ENCODE results near the gene PAX3.

Gene PAX3

GRCh38 chr2:222309766-222310165 is 11.0 kb upstream of the PAX3 start:
- DNase-seq = no peak

DNA sequence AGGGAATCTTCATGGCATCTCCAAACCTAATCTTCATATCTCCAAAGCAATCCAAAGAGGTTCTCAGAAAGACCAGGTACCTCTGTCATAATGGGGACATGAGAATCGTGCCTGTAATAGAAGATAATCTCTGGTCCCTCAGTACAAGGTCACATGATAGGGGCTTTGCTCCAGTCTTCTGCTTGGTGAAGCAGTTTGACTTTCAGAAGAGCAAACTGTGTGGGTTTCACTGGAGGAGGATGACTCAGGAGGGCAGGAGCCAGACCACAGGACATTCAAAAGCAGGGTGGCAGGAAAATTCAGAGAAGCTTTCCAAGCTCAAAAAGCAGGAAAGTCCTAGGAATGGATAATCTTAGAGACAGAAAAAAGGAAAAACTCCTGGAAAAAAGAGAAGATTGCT is 10.6 kb upstream of the PAX3 start:
- DNase-seq = no peak

- DNase-seq = no peak
These were observed 9.4 kb upstream of the PAX3 start for GRCh38 chr2:222307978-222308730.

DNA sequence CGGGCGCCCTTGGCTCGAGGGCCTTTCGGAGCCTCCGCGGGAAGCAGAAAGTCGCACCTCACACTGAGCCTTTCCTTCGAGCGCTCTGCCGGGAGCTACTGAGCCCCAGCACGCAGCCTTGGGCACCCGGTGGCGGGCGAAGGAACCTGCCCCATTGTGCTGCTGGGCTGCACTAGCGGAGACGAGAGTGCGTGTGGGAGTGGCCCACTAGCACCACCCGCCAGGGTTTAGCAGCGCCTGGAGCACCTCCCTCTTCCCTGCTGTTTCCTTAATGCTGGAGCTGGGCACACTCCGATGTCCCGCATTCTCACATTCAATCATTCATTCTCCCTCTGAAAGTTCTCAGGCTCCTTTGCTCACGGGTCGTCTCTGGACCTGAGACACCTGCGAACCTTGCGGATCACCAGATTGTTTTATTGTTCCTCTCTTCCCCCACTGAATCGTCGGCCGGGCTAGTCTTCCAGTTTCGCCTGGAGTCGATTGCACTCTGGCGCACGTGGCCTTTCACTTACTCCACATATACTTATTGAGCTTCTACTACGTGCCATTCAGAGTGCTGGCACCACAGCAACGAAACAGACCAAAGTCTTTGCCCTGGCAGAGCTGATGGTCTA is 8.5 kb upstream of the PAX3 start:
- DNase-seq = no peak

GRCh38 chr2:222306393-222307142 is 7.8 kb upstream of the PAX3 start:
- no peak for DNase-seq

DNA sequence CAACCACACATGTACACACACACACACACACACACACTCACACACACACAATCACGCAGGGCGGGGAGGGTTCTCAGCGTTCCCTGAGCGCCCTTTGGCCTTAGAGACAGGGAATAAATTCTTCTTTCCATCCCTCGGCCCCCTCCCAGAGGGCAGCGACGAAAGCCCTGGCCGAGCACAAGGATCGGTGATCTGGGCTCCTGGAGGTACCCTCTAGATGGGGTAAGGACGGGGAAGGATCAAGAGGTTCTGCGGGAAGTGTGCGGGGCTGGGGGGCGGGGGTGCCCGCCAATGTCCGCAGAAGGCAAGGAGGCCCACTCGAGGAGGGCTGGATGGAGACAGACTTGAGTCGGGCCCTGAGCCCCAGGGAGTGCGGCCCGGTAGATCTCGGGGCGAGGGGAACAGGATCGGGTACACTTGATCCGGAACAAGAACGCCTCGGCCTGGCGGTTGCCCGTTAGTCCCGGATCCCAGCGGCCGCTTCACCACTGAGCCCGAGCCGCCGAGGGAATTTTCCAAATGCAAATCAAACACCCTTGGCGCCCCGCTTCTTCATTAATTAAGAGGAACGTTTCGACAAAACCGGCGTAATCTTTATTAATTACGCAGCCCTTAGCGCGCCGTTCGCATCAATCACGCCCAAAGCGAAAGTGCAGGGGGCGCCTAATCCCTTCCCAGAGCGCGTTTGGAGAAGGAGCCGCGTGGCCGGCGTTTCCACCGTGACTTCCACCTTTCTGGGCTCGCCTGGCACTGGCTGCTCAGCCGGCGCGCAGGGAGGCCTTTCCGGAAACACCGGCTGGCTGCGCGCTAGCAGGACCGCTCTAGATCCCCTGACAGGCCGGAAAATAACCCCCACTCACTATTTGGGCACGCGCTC is 7.0 kb upstream of the PAX3 start:
- DNase-seq = no peak

- no peak for DNase-seq
These were observed 6.1 kb upstream of the PAX3 start for GRCh38 chr2:222304737-222305515.

DNA sequence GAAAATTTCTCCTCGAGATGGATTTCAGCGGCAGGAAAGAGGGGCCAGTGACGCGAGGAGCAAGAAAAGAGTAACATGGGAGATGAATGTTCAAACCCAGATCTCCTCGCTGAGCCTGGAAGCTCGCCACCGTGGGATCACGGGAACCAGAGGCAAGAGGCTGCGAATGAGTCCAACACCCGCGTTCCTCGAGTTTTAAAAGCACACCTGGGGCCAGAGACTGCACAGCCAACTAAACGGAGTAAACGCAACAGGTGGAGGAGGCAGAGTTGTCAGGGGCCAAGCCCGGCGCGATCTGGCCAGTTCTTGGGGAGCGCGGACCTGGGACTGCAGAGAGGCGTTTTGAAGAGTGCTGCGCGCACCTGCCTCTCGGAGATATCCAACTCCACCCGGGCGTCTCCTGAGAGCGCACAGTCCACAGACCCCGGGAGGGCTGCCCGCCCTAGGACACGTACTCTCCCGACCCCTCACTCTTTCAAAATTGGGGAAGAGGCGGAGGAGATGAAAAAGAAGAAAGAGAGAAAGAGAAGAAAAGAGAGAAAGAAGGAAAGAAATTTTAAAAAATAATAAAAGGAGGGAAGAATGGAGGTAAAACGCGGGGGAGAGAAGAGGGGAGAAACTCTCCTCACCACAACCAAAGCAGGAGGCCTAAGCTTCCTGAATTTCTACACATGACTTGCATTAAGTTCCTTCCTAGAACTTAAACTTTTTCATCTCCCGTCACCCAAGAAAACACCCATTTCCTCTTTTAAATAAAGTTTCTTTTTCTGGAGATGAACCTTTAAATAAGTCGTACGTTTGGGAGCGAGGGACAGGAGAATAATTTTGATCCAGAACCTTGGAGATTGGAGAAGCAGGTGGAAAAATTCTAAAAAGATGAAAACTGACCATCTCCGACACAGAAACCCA is 5.3 kb upstream of the PAX3 start:
- DNase-seq = no peak

GRCh38 chr2:222303045-222303827 is 4.4 kb upstream of the PAX3 start:
- no peak for DNase-seq

DNA sequence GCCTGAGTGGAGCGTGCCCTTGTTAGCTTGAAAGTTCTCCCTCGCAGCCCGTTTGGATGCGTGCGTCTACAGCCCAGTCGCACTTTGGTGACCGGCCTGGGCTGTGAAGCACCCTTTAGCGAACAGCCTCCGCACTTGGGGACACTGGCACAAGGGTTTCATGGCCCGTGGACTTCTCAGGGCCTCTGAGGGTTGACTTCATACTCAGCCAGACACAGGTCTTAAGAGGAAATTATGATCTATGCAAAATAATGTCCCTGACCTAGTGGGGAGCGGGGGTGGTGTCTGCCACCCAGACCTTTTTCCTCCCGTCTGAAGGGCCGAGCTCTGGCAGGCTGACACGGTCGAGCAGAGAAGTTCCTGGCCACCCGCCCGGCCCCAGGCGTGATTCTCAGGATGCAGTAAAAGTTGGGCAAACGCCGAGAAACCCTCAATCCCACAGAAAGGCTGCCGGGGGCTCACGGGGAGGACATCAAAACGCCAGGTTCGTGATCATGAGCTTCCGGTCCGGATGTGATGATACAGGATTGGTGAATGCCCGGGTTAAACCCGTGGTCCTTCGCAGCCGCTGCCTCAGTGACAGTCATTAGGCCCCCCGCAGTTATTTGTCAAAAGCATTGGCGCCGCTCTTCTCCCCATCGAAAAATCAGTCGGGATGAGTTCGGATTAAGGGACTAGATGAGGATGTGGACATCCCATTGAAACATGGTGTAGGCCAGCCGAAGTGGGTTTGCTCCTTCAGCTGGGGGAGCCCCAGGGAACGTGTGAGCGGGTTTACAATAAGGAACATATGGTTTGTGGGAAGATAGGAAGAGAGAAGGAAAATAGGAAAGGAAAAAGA is 3.6 kb upstream of the PAX3 start:
- DNase-seq = no peak

GRCh38 chr2:222301796-222302118 is 3.0 kb upstream of the PAX3 start:
- DNase-seq = no peak

- no peak for DNase-seq
These were observed 2.4 kb upstream of the PAX3 start for GRCh38 chr2:222301053-222301795.

GRCh38 chr2:222300726-222301052 is 1.9 kb upstream of the PAX3 start:
- DNase-seq = no peak

GRCh38 chr2:222299906-222300725 is 1.3 kb upstream of the PAX3 start:
- DNase-seq = no peak

DNA sequence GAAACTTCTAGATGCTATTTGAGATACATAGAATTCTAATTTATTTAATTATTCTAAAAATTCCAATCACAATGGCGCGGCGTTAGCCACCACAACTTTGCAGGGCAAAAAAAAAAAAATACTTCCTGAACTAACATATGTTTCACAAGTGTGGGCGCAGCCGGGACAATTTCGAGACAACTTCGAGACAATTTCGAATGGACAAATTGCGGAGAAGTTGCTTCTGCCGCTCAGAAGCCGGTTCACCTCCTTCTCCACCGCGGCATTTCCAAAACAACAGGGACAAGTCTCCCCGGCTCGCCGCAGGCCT is 842 bp downstream of the PAX3 start:
- no peak for DNase-seq

- DNase-seq = no peak
These were observed 1.2 kb downstream of the PAX3 start for GRCh38 chr2:222297600-222297935.

- no peak for DNase-seq
These were observed 1.7 kb downstream of the PAX3 start for GRCh38 chr2:222296911-222297599.

- DNase-seq = no peak
These were observed 2.5 kb downstream of the PAX3 start for GRCh38 chr2:222296311-222296741.
